DOHH2 (cell line): Measurements from ENCODE around the gene NFIA.

ENCODE experiments used
- H3F3A ChIP-seq: fragments of 200-600 bp; sonication (generic), shearing (Covaris generic); 2 replicates; pipeline ENCODE4 v1.6.0; 2016; ENCODE audit warnings: antibody characterized with exemption, mild to moderate bottlenecking; ENCODE audit not compliant: control insufficient read depth, insufficient read depth
- H3K27ac ChIP-seq: fragments of 200-600 bp; sonication (generic); 2 replicates; pipeline ENCODE4 v1.5.1; 2014; ENCODE audit warnings: low read depth, mild to moderate bottlenecking, low read length, moderate library complexity
- H3K27me3 ChIP-seq: fragments of 200-600 bp; sonication (generic); 2 replicates; pipeline ENCODE4 v1.6.1; 2014; ENCODE audit warnings: mild to moderate bottlenecking, low read length, mixed read lengths; ENCODE audit not compliant: control insufficient read depth
- H3K36me3 ChIP-seq: fragments of 200-600 bp; sonication (generic); 2 replicates; pipeline ENCODE4 v1.6.1; 2014; ENCODE audit warnings: mild to moderate bottlenecking, low read length, moderate library complexity, mixed read lengths; ENCODE audit not compliant: control insufficient read depth
- H3K4me1 ChIP-seq: fragments of 200-600 bp; sonication (generic); 2 replicates; pipeline ENCODE4 v1.6.1; 2014; ENCODE audit warnings: mild to moderate bottlenecking, low read length, mixed read lengths; ENCODE audit not compliant: control insufficient read depth
- H3K4me2 ChIP-seq: fragments of 200-600 bp; sonication (generic); 2 replicates; pipeline ENCODE4 v1.6.0; 2014; ENCODE audit warnings: mild to moderate bottlenecking, low read length, moderate library complexity
- H3K4me3 ChIP-seq: fragments of 200-600 bp; sonication (generic); 2 replicates; pipeline ENCODE4 v1.5.1; 2014; ENCODE audit warnings: mild to moderate bottlenecking, low read length, mixed read lengths
- H3K79me2 ChIP-seq: fragments of 200-600 bp; sonication (generic); 2 replicates; pipeline ENCODE4 v1.6.1; 2014; ENCODE audit warnings: mild to moderate bottlenecking, low read length, mixed read lengths; ENCODE audit not compliant: control insufficient read depth
- H3K9me2 ChIP-seq: fragments of 200-600 bp; sonication (generic); replicated peaks from 2 replicates; pipeline ENCODE4 v1.6.1; 2014; ENCODE audit warnings: mild to moderate bottlenecking, low read length, mixed read lengths; ENCODE audit not compliant: control insufficient read depth
- H3K9me3 ChIP-seq: fragments of 200-600 bp; sonication (generic); 2 replicates; pipeline ENCODE4 v1.6.1; 2014; ENCODE audit warnings: antibody characterized with exemption, low read length, mixed read lengths; ENCODE audit not compliant: control insufficient read depth, insufficient read depth
- H4K20me1 ChIP-seq: fragments of 200-600 bp; sonication (generic); 2 replicates; pipeline ENCODE4 v1.6.0; 2014; ENCODE audit warnings: low read depth, mild to moderate bottlenecking, antibody characterized with exemption, low read length, moderate library complexity; ENCODE audit not compliant: control insufficient read depth, insufficient read depth
- EZH2phosphoT487 ChIP-seq: fragments of 200-600 bp; sonication (generic); IDR thresholded peaks from 2 replicates; pipeline ENCODE4 v1.6.1; 2017; ENCODE audit warnings: borderline replicate concordance, mild to moderate bottlenecking, antibody characterized with exemption, low read length, moderate library complexity, mixed read lengths
- TF ChIP-seq, protein P1 (sequence below): fragments of 200-600 bp; sonication (generic); IDR thresholded peaks from one replicate; pipeline ENCODE4 v1.5.1; 2014; ENCODE audit warnings: antibody characterized with exemption, mild to moderate bottlenecking, low read depth, low read length; ENCODE audit not compliant: poor library complexity, severe bottlenecking

Gene NFIA

GRCh38 chr1:61225478-61225877, 143.1 kb downstream of the NFIA start:
- Histone ChIP-seq H3K79me2 (no peaks in the 10 kb centered on the region), H4K20me1 (no peaks in the 10 kb centered on the region), H3K36me3 (no peaks in the 10 kb centered on the region), H3K27me3 (no peaks in the 10 kb centered on the region), H3K4me1 (no peaks in the 10 kb centered on the region), H3K9me3 (no peaks in the 10 kb centered on the region), H3K9me2 (no peaks in the 10 kb centered on the region), H3F3A (0 out of 2 replicates have a peak, but pooled peaks cover 4% of the 10 kb centered on the region), H3K27ac (no peak overlapping the region), H3K4me3 (no peak overlapping the region), H3K4me2 (no peak overlapping the region)
- no peak for TF ChIP-seq EZH2phosphoT487
- TF ChIP-seq, protein P1, sequence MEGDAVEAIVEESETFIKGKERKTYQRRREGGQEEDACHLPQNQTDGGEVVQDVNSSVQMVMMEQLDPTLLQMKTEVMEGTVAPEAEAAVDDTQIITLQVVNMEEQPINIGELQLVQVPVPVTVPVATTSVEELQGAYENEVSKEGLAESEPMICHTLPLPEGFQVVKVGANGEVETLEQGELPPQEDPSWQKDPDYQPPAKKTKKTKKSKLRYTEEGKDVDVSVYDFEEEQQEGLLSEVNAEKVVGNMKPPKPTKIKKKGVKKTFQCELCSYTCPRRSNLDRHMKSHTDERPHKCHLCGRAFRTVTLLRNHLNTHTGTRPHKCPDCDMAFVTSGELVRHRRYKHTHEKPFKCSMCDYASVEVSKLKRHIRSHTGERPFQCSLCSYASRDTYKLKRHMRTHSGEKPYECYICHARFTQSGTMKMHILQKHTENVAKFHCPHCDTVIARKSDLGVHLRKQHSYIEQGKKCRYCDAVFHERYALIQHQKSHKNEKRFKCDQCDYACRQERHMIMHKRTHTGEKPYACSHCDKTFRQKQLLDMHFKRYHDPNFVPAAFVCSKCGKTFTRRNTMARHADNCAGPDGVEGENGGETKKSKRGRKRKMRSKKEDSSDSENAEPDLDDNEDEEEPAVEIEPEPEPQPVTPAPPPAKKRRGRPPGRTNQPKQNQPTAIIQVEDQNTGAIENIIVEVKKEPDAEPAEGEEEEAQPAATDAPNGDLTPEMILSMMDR: no peak

- H3K4me2 ChIP-seq: no peak overlapping the region
- no peaks in the 10 kb centered on the region for H4K20me1 ChIP-seq
- no peaks in the 10 kb centered on the region for H3F3A ChIP-seq
- no peaks in the 10 kb centered on the region for H3K36me3 ChIP-seq
- no peaks in the 10 kb centered on the region for H3K9me3 ChIP-seq
- no peaks in the 10 kb centered on the region for H3K9me2 ChIP-seq
- no peak overlapping the region for H3K4me3 ChIP-seq
- no peak overlapping the region for H3K27ac ChIP-seq
- TF ChIP-seq EZH2phosphoT487: no peak
- TF ChIP-seq, protein P1: no peak
- H3K27me3 ChIP-seq: no peaks in the 10 kb centered on the region
- no peaks in the 10 kb centered on the region for H3K4me1 ChIP-seq
- H3K79me2 ChIP-seq: no peaks in the 10 kb centered on the region
These were observed 144.6 kb downstream of the NFIA start for GRCh38 chr1:61226791-61227567.

- H3K36me3 ChIP-seq: no peaks in the 10 kb centered on the region
- no peaks in the 10 kb centered on the region for H3K9me3 ChIP-seq
- no peaks in the 10 kb centered on the region for H3K9me2 ChIP-seq
- no peak overlapping the region for H3K4me2 ChIP-seq
- no peak overlapping the region for H3K27ac ChIP-seq
- no peaks in the 10 kb centered on the region for H4K20me1 ChIP-seq
- H3K4me3 ChIP-seq: no peak overlapping the region
- no peaks in the 10 kb centered on the region for H3K79me2 ChIP-seq
- H3K27me3 ChIP-seq: no peaks in the 10 kb centered on the region
- no peaks in the 10 kb centered on the region for H3K4me1 ChIP-seq
- no peak for TF ChIP-seq EZH2phosphoT487
- TF ChIP-seq, protein P1: no peak
- H3F3A ChIP-seq: no peaks in the 10 kb centered on the region
These were observed 145.6 kb downstream of the NFIA start for GRCh38 chr1:61227857-61228550.
